22Rv1 (cell line): ENCODE data around the gene PRICKLE4.

ENCODE experiments used
- H3K27ac ChIP-seq: fragments of 450-650 bp; 2 replicates; pipeline ENCODE4 v1.5.1; 2017
- CTCF ChIP-seq: fragments of 450-650 bp; IDR thresholded peaks from 2 replicates; pipeline ENCODE4 v1.5.1; 2017; ENCODE audit warnings: mild to moderate bottlenecking
- ZFX ChIP-seq: fragments of 450-650 bp; IDR thresholded peaks from 2 replicates; pipeline ENCODE4 v1.6.1; 2017; ENCODE audit warnings: antibody characterized with exemption, borderline replicate concordance

The PRICKLE4 gene

DNA sequence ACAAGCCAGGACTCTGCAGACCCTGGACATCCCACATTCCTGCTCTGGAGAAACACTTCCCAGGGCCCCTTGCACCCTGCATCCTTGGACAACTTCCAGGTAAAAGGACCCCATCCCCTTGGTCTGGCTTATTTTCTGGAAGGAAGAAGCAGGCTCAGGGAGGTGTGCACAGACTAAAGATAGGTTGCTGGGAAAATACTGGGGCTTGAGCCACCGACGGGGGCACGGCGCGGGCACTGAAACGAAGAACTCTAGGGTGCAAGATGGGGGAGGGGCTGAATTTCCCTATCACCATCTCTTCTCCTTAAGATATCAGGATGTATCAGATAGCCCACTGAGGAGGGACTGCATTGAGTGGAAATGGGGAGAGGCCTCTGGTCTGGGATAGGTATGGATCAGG lies 1.7 kb upstream of the PRICKLE4 start:
- H3K27ac ChIP-seq, result 0 out of 2 replicates have a peak overlapping the region, but pooled peaks have one; percentile 64
- TF ChIP-seq CTCF, result no peak
- TF ChIP-seq ZFX, result no peak

GRCh38 chr6:41779336-41779735 lies 1.2 kb upstream of the PRICKLE4 start:
- peak overlapping the region; percentile 64 for H3K27ac ChIP-seq
- TF ChIP-seq ZFX (no peak), CTCF (no peak)

DNA sequence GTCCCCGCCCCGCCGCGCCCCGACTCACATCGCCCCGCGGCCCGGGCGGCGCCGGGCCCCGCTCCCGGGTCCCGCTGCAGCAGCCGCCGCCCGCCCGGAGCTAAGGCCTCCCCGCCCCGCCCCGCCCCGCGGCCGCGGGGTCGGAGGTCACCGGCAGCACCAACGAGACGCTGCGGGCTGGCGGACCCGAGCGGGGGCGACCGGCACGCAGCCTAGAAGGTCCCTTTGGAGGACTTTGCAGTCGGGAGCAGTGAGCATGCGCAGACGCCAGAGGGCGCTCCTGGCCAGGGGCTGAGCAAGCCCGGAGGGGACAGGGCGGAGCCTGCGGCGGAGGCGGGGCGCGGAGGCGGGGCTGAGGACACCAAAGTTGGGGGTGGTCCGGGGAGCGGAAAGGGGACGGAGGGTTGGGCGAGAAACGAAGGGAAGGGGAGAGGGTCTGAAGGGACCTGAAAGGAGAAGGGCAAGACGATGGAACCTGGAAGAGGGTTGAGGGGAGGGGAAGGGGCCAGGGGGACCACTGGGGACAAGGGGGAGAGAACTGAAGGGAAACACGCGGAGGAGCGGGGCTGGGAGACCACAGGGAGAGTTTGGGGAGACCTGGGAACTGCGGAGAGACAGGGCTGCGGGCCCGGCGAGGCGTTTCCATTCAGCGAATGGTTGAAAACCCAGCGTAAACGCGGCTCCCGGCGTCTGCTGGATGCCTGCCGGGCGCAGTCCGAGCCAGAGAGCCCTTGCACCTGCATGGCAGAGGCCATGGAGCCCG lies 613 bp upstream of the PRICKLE4 start, which contains the start of gene FRS3:
Gene FRS3 (minus strand): TSS at position 113 of the 763 bp plus-strand sequence. CDS start 2,913 bp downstream, outside the sequence.
- peak within 1 kb of the TSS; percentile 64 for H3K27ac ChIP-seq
- no peak for TF ChIP-seq ZFX
- TF ChIP-seq CTCF, result peak; percentile 97

DNA sequence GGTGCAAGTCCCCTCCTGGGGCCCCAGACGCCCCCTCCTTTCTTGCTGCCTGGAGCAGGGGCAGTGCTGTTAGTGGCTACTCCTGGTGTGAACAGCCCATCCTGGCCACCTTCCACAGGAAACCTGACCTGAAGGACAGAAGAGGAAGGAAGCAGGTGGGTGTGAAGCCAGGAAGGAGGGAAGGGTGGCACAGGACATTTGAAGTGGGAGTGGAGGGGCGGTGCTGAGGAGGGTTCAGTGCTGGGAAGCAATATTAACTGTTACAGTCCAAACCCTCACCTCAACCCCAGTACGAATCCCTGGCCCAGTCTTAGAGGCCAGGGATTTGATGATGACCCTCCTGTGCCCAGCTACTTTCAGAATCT lies 766 bp downstream of the PRICKLE4 start:
- TF ChIP-seq ZFX (no peak), CTCF (no peak)
- peak overlapping the region; percentile 64 for H3K27ac ChIP-seq

DNA sequence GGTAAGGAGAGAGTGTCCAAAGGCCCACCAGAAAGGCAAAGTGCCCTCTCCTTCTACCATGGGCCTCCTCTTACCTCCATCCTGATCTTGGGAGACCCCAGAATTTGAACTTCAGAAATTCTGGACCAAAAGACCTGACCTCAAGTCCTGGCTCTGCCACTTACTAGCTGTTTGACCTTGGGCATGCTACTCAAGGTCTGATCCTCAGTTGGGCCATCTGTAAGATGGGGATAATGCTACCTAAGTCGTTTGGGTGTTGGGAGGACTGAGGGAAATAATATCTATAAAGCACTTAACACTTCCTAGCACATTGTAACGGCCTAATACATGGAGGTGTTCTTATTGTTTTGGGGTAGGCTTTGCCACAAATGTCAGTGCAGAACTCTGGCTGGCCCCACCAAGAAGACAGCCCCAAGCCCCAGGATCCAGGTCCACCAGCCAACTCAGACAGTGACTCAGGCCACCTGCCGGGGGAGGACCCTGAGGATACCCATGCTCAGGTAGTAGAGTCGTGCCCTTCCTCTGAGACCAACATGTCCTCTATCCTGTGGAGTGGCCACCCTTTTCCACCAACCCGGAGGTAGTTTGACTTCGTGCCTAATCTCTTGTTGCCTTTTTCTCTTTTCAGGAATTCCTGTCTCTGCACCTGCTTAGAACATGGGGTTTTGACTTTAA lies 2.7 kb downstream of the PRICKLE4 start:
- H3K27ac ChIP-seq, result no peak overlapping the region
- TF ChIP-seq ZFX (no peak), CTCF (no peak)

DNA sequence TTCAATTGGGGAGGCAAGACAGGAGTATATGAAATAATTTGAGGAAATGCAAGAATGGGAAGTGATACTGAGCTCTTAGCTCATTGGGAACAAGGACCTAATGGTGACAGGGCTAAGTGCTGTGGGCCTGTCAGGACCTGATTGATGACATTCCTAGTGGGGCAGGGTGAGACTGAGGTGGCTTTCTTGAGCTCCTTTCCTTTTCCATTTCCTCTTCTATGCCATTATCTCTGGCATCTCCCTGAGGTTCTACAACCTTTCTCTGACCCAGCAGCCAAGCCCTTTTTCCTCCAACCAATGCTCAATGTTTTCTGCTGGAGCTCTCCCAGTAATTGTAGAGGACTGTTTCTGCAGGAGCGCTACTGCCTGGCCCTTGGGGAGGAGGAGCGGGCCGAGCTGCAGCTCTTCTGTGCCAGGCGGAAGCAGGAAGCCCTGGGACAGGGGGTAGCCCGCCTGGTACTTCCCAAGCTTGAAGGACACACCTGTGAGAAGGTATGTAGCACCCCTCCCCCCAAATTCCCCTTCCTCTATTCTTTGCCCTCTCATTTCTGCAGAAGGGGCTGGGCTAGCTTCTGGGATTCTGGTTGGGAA lies 4.1 kb downstream of the PRICKLE4 start:
- no peak overlapping the region for H3K27ac ChIP-seq
- no peak for TF ChIP-seq CTCF
- no peak for TF ChIP-seq ZFX

GRCh38 chr6:41785254-41785653 lies 4.7 kb downstream of the PRICKLE4 start:
- H3K27ac ChIP-seq, result no peak overlapping the region
- TF ChIP-seq CTCF, result no peak
